Endothelial cell of umbilical vein (primary cell): ENCODE measurements around the gene BNC2. TPM values are rescaled to one million over a fixed set of nuclear protein-coding genes. Genes with fewer than 3 reads are reported as not detected.

Source experiments
- BruUV-seq: library from RNA; stranded (reverse); fragments of 400-500 nt; replicated peaks from 2 replicates; lab custom pipeline; 2021; lab: Mats Ljungman, UMichigan
- CTCF ChIA-PET: fragments of 300-600, 350-600 bp; sonication (Branson Sonifier 250); formaldehyde crosslinking; loops from one replicate; lab custom pipeline; 2021; ENCODE audit warnings: antibody characterized with exemption, inconsistent platforms; lab: Charles Lee
- POLR2A ChIA-PET: fragments of 300-600, 350-600 bp; sonication (Branson Sonifier 250); formaldehyde crosslinking; loops from one replicate; lab custom pipeline; 2021; ENCODE audit warnings: antibody characterized with exemption, inconsistent platforms; lab: Charles Lee
- DNase-seq: peaks from one replicate; pipeline ENCODE4 v3.0.0-alpha.2; 2011; ENCODE audit warnings: low read depth, low spot score
- FAIRE-seq: peaks from 2 replicates; lab custom pipeline; 2011; peaks lifted over from hg19 to GRCh38; lab: Jason Lieb, UNC
- H2AFZ ChIP-seq: 2 replicates; pipeline ENCODE4 v1.6.0; 2012; ENCODE audit warnings: low read depth, low read length, control low read depth, inconsistent platforms
- H3K27ac ChIP-seq: 2 replicates; pipeline ENCODE4 v1.5.1; 2011; ENCODE audit warnings: low read depth, mild to moderate bottlenecking, control low read depth, low read length, moderate library complexity; ENCODE audit not compliant: insufficient read depth
- H3K27me3 ChIP-seq, 2 experiments: 2 replicates each; pipeline versions ENCODE4 v1.6.0 to v1.6.1; 2011; ENCODE audit warnings: low read length in 2 of 2, mixed read lengths in 1 of 2; ENCODE audit not compliant: control insufficient read depth in 2 of 2, insufficient read depth in 2 of 2
- H3K36me3 ChIP-seq, 2 experiments: 2 replicates in 1 of 2; 3 replicates in 1 of 2; pipeline ENCODE4 v1.5.1; 2011; ENCODE audit warnings: low read length in 2 of 2, mild to moderate bottlenecking in 1 of 2, moderate library complexity in 1 of 2; ENCODE audit not compliant: control insufficient read depth in 2 of 2, insufficient read depth in 2 of 2; ENCODE audit errors: extremely low read depth in 1 of 2
- H3K4me1 ChIP-seq: 3 replicates; pipeline ENCODE4 v1.5.1; 2011; ENCODE audit warnings: mild to moderate bottlenecking, low read length; ENCODE audit not compliant: control insufficient read depth, insufficient read depth; ENCODE audit errors: extremely low read depth
- H3K4me2 ChIP-seq: 2 replicates; pipeline ENCODE4 v1.6.1; 2011; ENCODE audit warnings: low read length, control low read depth, mixed read lengths; ENCODE audit not compliant: insufficient read depth
- H3K4me3 ChIP-seq, 3 experiments: fragments of 200-600 bp in 1 of 3; sonication (generic), shearing (Covaris generic) in 1 of 3; replicated peaks in 1 of 3; 2 replicates each; pipeline ENCODE4 v1.5.1; 2011 to 2016; ENCODE audit warnings: control low read depth in 3 of 3, low read length in 3 of 3, mild to moderate bottlenecking in 2 of 3, inconsistent platforms in 1 of 3, low read depth in 1 of 3, moderate library complexity in 1 of 3; ENCODE audit not compliant: insufficient read depth in 1 of 3
- H3K79me2 ChIP-seq: 2 replicates; pipeline ENCODE4 v1.6.0; 2012; ENCODE audit warnings: low read length, inconsistent platforms; ENCODE audit not compliant: control insufficient read depth, insufficient read depth
- H3K9ac ChIP-seq: replicated peaks from 2 replicates; pipeline ENCODE3; 2011; ENCODE audit warnings: low read length, control low read depth; ENCODE audit not compliant: insufficient read depth; ENCODE audit errors: extremely low read depth
- H3K9me1 ChIP-seq: replicated peaks from 3 replicates; pipeline ENCODE4 v1.6.0; 2011; ENCODE audit warnings: mild to moderate bottlenecking, low read length; ENCODE audit not compliant: control insufficient read depth, insufficient read depth; ENCODE audit errors: extremely low read depth
- H3K9me3 ChIP-seq: replicated peaks from 2 replicates; pipeline ENCODE4 v1.5.1; 2012; ENCODE audit warnings: low read length, inconsistent platforms; ENCODE audit not compliant: control insufficient read depth, insufficient read depth
- H4K20me1 ChIP-seq: replicated peaks from 2 replicates; pipeline ENCODE3; 2011; ENCODE audit warnings: mild to moderate bottlenecking, low read length; ENCODE audit not compliant: control insufficient read depth, insufficient read depth; ENCODE audit errors: extremely low read depth
- CTCF ChIP-seq, 2 donors: IDR thresholded peaks; 1 replicate in 1 of 2; 2 replicates in 1 of 2; pipeline ENCODE4 v1.5.1; 2011; ENCODE audit warnings: low read length in 2 of 2, mild to moderate bottlenecking in 2 of 2, moderate library complexity in 2 of 2, control low read depth in 1 of 2, inconsistent platforms in 1 of 2, low read depth in 1 of 2; ENCODE audit not compliant: insufficient read depth in 1 of 2; ENCODE audit errors: extremely low read depth in 1 of 2
- EZH2 ChIP-seq: IDR thresholded peaks from 2 replicates; pipeline ENCODE4 v1.6.1; 2012; ENCODE audit warnings: borderline replicate concordance, low read depth, mild to moderate bottlenecking, moderate library complexity, low read length, inconsistent platforms; ENCODE audit not compliant: severe bottlenecking
- FOS ChIP-seq: IDR thresholded peaks from 2 replicates; pipeline ENCODE4 v1.6.1; 2011; ENCODE audit warnings: mild to moderate bottlenecking, low read length, moderate library complexity, borderline replicate concordance; ENCODE audit not compliant: insufficient read depth
- GATA2 ChIP-seq: IDR thresholded peaks from 2 replicates; pipeline ENCODE4 v1.7.0; 2011; ENCODE audit warnings: low read depth, mild to moderate bottlenecking, moderate library complexity, mixed read lengths, low read length; ENCODE audit not compliant: insufficient read length, insufficient read depth
- JUN ChIP-seq: IDR thresholded peaks from 2 replicates; pipeline ENCODE4 v1.6.1; 2011; ENCODE audit warnings: borderline replicate concordance, low read depth; ENCODE audit not compliant: insufficient read length, insufficient read depth
- MAX ChIP-seq: IDR thresholded peaks from 2 replicates; pipeline ENCODE4 v1.6.1; 2011; ENCODE audit not compliant: insufficient read depth, insufficient read length
- MYC ChIP-seq: IDR thresholded peaks from one replicate; pipeline ENCODE4 v1.6.1; 2011; ENCODE audit warnings: mild to moderate bottlenecking, low read depth, low read length
- POLR2A ChIP-seq: IDR thresholded peaks from 2 replicates; pipeline ENCODE4 v1.6.1; 2012; ENCODE audit warnings: low read depth, mild to moderate bottlenecking, control low read depth, low read length
- POLR2AphosphoS5 ChIP-seq: IDR thresholded peaks from 2 replicates; pipeline ENCODE4 v1.6.1; 2012; ENCODE audit warnings: low read depth, mild to moderate bottlenecking, control low read depth, low read length, moderate library complexity; ENCODE audit not compliant: insufficient read depth
- dilution Hi-C: fragments of 300-500 bp; cut with MboI; formaldehyde crosslinking; loops from one replicate; pipeline ENCODE4 v1.15.0; 2019; ENCODE audit warnings: low sequenced_read_pairs; ENCODE audit not compliant: extremely low pct_ligation_motif_present
- intact Hi-C: fragments of 100-400 bp; cut with micrococcal nuclease; formaldehyde crosslinking; loops from one replicate; pipeline ENCODE4 v1.10.0; 2022
- polyA plus RNA-seq, 4 experiments: library from polyadenylated mRNA; depleted of rRNA in 3 of 4; stranded (reverse) in 3 of 4; unstranded in 1 of 4; fragments of >200 nt; gene quantifications; 2 replicates each; pipeline versions ENCODE4 v1.2.1 to v1.2.3, GENCODE V29; 2011 to 2012; ENCODE audit warnings: missing spikeins in 1 of 4
- total RNA-seq: library from RNA; stranded (reverse); gene quantifications from 2 replicates; pipeline ENCODE4 v1.2.3, GENCODE V29; 2021

BNC2 gene
- total and polyA plus RNA-seq, 2 donors (not counting 3 experiments of a cell fraction or from before 2014, with no cell fraction given): 12.1 to 34.3 TPM

DNA sequence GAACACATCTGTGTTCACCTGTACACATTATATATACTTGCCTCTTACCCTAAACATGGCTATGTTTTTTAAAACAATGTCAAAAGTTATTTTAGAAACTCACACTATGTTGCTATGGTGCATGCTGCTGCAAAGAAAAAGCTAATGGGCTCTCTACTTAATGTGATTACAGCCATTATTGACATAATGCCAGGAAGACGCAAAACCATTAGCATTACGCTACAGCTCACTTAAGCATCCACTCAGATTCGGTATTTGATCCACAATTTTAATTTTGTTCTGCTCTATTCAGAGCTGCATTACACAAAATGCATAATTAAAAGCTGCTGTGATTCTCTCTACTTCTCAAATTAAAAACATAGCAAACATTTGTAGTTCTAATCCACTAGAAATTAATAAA, 395.2 kb downstream of the BNC2 start:
- no peak overlapping the region for H3K4me2 ChIP-seq
- H3K36me3 ChIP-seq: no peaks in the 10 kb centered on the region
- H4K20me1 ChIP-seq: no peaks in the 10 kb centered on the region
- H3K79me2 ChIP-seq: no peaks in the 10 kb centered on the region
- no peak overlapping the region for H3K27ac ChIP-seq
- no peak overlapping the region for H3K9ac ChIP-seq
- no peaks in the 10 kb centered on the region for H3K4me1 ChIP-seq
- ChIA-PET POLR2A (no interaction called here), CTCF (interaction anchor here (1.2 kb wide), 1 partner anchor 9 kb away, joined by 3 read pairs; no protein-coding TSS in a partner anchor)
- FAIRE-seq (no peak), DNase-seq (no peak)
- no peaks in the 10 kb centered on the region for H3K9me3 ChIP-seq
- H3K9me1 ChIP-seq: no peaks in the 10 kb centered on the region
- TF ChIP-seq FOS (no peak), MAX (no peak), CTCF (IDR thresholded peaks at IDR 0.05; ENCODE audit: extremely low read depth in 1 of 2, insufficient read depth in 1 of 2, low read depth in 1 of 2, low read length in 2 of 2) (no peak), POLR2A (no peak), GATA2 (no peak), MYC (no peak), POLR2AphosphoS5 (no peak), EZH2 (no peak), JUN (no peak)
- H3K27me3 ChIP-seq: no peaks in the 10 kb centered on the region
- no peak overlapping the region for H2AFZ ChIP-seq
- dilution Hi-C loops: no loop called here
- H3K4me3 ChIP-seq: no peak overlapping the region
- BruUV-seq: no TSS peak
- intact Hi-C loops: no loop called here
